Activated naive CD4-positive, alpha-beta T cell treated with anti-CD3 and anti-CD28 coated beads for 36 hours (primary cell): Measurements from ENCODE around the gene LIN28A. TPM values are rescaled to one million over a fixed set of nuclear protein-coding genes. Genes with fewer than 3 reads are reported as not detected.
A peak's percentile ranks its signal among the peaks of the same experiment; 100 is the strongest.

Source experiments
- CTCF ChIA-PET: fragments of 350-600 bp; sonication (Branson Sonifier 250); formaldehyde crosslinking; loops from one replicate; lab custom pipeline; 2021; ENCODE audit warnings: antibody characterized with exemption; lab: Charles Lee
- DNase-seq: peaks from one replicate; pipeline ENCODE4 v3.0.0-alpha.2; 2020
- H3K27ac Mint-ChIP-seq: one replicate; pipeline ENCODE4 v1.8.0; 2021; ENCODE audit warnings: mild to moderate bottlenecking, mixed read lengths
- H3K27me3 Mint-ChIP-seq: one replicate; pipeline ENCODE4 v1.8.0; 2021; ENCODE audit warnings: low read depth, mixed read lengths
- H3K36me3 Mint-ChIP-seq: one replicate; pipeline ENCODE4 v1.8.0; 2021; ENCODE audit warnings: low read depth, mixed read lengths
- H3K4me1 Mint-ChIP-seq: one replicate; pipeline ENCODE4 v1.8.0; 2021; ENCODE audit warnings: low read depth, mixed read lengths
- H3K4me3 Mint-ChIP-seq: one replicate; pipeline ENCODE4 v1.8.0; 2021; ENCODE audit warnings: mild to moderate bottlenecking, moderate library complexity, mixed read lengths
- H3K9me3 Mint-ChIP-seq: one replicate; pipeline ENCODE4 v1.8.0; 2021; ENCODE audit warnings: mixed read lengths
- intact Hi-C: fragments of 100-400 bp; cut with micrococcal nuclease; formaldehyde crosslinking; loops from one replicate; pipeline ENCODE4 v1.15.1; 2023
- total RNA-seq, 2 experiments: library from RNA; stranded (reverse); gene quantifications; one replicate each; pipeline ENCODE4 v1.2.3, GENCODE V29; 2021

LIN28A gene
- total RNA-seq, 2 experiments from 2014 or later = not detected

GRCh38 chr1:26449868-26450267 is 39.3 kb downstream of the LIN28A start:
- no peaks in the 10 kb centered on the region for H3K27me3 Mint-ChIP-seq
- peaks cover 20% of the 10 kb centered on the region for H3K36me3 Mint-ChIP-seq
- H3K27ac Mint-ChIP-seq = no peak overlapping the region
- no peaks in the 10 kb centered on the region for H3K9me3 Mint-ChIP-seq
- DNase-seq = no peak
- intact Hi-C loops = no loop called here
- no peak overlapping the region for H3K4me3 Mint-ChIP-seq
- no peaks in the 10 kb centered on the region for H3K4me1 Mint-ChIP-seq
- CTCF ChIA-PET = interaction anchor here (1.0 kb wide), 1 partner anchor 32 kb away, joined by 3 read pairs; no protein-coding TSS in a partner anchor

GRCh38 chr1:26450908-26451307 is 40.3 kb downstream of the LIN28A start:
- no peaks in the 10 kb centered on the region for H3K27me3 Mint-ChIP-seq
- no peak overlapping the region for H3K27ac Mint-ChIP-seq
- H3K4me1 Mint-ChIP-seq = no peaks in the 10 kb centered on the region
- H3K4me3 Mint-ChIP-seq = no peak overlapping the region
- DNase-seq = no peak
- H3K36me3 Mint-ChIP-seq = peaks cover 25% of the 10 kb centered on the region
- intact Hi-C loops = no loop called here
- CTCF ChIA-PET = interaction anchor here (0.7 to 1.0 kb wide), 2 partner anchors 33 to 49 kb away, joined by 3 read pairs; no protein-coding TSS in a partner anchor
- no peaks in the 10 kb centered on the region for H3K9me3 Mint-ChIP-seq

GRCh38 chr1:26452459-26453183 is 42.0 kb downstream of the LIN28A start:
- intact Hi-C loops = no loop called here
- H3K4me3 Mint-ChIP-seq = no peak overlapping the region
- H3K27me3 Mint-ChIP-seq = no peaks in the 10 kb centered on the region
- no peaks in the 10 kb centered on the region for H3K9me3 Mint-ChIP-seq
- peaks cover 14% of the 10 kb centered on the region for H3K36me3 Mint-ChIP-seq
- no peaks in the 10 kb centered on the region for H3K4me1 Mint-ChIP-seq
- no peak for DNase-seq
- CTCF ChIA-PET = no interaction called here
- no peak overlapping the region for H3K27ac Mint-ChIP-seq

DNA sequence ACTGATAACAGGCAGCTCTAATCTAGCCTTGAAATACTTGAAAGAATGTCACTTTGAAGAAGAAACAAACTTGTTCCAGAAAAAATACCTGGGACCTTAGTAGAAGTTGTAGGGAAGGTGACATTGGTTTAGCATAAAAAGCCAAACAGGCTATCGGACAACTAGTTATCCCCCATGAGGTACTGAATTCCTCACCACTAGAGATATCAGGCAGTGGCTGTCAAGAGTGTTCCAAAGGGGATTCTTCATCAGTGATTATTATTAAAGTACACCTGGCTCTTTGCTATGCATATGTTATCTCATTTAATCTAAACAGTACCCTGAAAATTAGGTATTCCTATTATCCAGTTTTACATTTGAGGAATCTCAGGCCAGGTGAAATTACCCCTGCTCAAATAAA is 48.5 kb downstream of the LIN28A start:
- no peaks in the 10 kb centered on the region for H3K27me3 Mint-ChIP-seq
- no peaks in the 10 kb centered on the region for H3K4me1 Mint-ChIP-seq
- CTCF ChIA-PET = interaction anchor here (0.6 to 2.6 kb wide), 2 partner anchors 43 to 164 kb away, joined by 3 to 8 read pairs; no protein-coding TSS in a partner anchor
- DNase-seq = no peak
- peaks cover 24% of the 10 kb centered on the region for H3K36me3 Mint-ChIP-seq
- no peaks in the 10 kb centered on the region for H3K9me3 Mint-ChIP-seq
- intact Hi-C loops = no loop called here
- no peak overlapping the region for H3K4me3 Mint-ChIP-seq
- H3K27ac Mint-ChIP-seq = no peak overlapping the region

GRCh38 chr1:26459573-26460031 is 49.0 kb downstream of the LIN28A start:
- Mint-ChIP-seq H3K4me3 (no peak overlapping the region), H3K27me3 (no peaks in the 10 kb centered on the region), H3K36me3 (peaks cover 23% of the 10 kb centered on the region), H3K9me3 (no peaks in the 10 kb centered on the region), H3K4me1 (no peaks in the 10 kb centered on the region), H3K27ac (no peak overlapping the region)
- DNase-seq = no peak
- CTCF ChIA-PET = interaction anchor here (2.6 kb wide), 1 partner anchor 43 kb away, joined by 8 read pairs; no protein-coding TSS in a partner anchor
- intact Hi-C loops = no loop called here

DNA sequence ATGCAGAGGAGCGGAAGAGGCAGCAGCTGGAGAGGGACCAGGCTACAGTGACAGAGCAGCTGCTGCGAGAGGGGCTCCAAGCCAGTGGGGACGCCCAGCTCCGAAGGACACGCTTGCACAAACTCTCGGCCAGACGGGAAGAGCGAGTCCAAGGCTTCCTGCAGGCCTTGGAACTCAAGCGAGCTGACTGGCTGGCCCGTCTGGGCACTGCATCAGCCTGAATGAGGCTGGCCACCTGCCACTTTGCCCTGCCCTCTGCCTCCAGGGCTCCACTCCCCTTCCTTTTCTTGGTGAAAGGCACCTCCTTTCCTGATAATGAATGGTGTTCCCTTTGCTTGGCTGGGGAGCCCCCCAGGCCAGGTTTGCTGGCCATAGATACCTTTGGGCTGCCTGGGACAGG is 58.3 kb downstream of the LIN28A start:
- Mint-ChIP-seq H3K9me3 (no peaks in the 10 kb centered on the region), H3K4me3 (no peak overlapping the region), H3K27ac (no peak overlapping the region), H3K36me3 (peaks cover 31% of the 10 kb centered on the region), H3K27me3 (no peaks in the 10 kb centered on the region), H3K4me1 (peaks cover 25% of the 10 kb centered on the region)
- no peak for DNase-seq
- CTCF ChIA-PET = interaction anchor here (0.6 kb wide), 1 partner anchor 20 kb away, joined by 3 read pairs; no protein-coding TSS in a partner anchor
- intact Hi-C loops = no loop called here

GRCh38 chr1:26469558-26469957 is 58.9 kb downstream of the LIN28A start:
- H3K27ac Mint-ChIP-seq = no peak overlapping the region
- H3K9me3 Mint-ChIP-seq = no peaks in the 10 kb centered on the region
- intact Hi-C loops = no loop called here
- H3K4me3 Mint-ChIP-seq = no peak overlapping the region
- peaks cover 37% of the 10 kb centered on the region for H3K36me3 Mint-ChIP-seq
- peaks cover 32% of the 10 kb centered on the region for H3K4me1 Mint-ChIP-seq
- H3K27me3 Mint-ChIP-seq = no peaks in the 10 kb centered on the region
- no peak for DNase-seq
- CTCF ChIA-PET = interaction anchor here (0.6 to 1.2 kb wide), 6 partner anchors 9 to 281 kb away, joined by 3 to 7 read pairs (median 4); no protein-coding TSS in a partner anchor

- H3K27me3 Mint-ChIP-seq = no peaks in the 10 kb centered on the region
- H3K9me3 Mint-ChIP-seq = no peaks in the 10 kb centered on the region
- intact Hi-C loops = loop anchor here (5.0 kb wide), 3 partner anchors 154 to 564 kb away; partner anchors contain the start of genes CD52 and STMN1
- DNase-seq = no peak
- CTCF ChIA-PET = interaction anchor here (0.7 to 2.0 kb wide), 7 partner anchors 11 to 1406 kb away, joined by 3 to 7 read pairs (median 4); no protein-coding TSS in a partner anchor
- peak overlapping the region; percentile 68 for H3K27ac Mint-ChIP-seq
- H3K4me1 Mint-ChIP-seq = peaks cover 40% of the 10 kb centered on the region
- H3K36me3 Mint-ChIP-seq = peaks cover 41% of the 10 kb centered on the region
- H3K4me3 Mint-ChIP-seq = peak overlapping the region; percentile 87
Observed at GRCh38 chr1:26470878-26471497, 60.4 kb downstream of the LIN28A start.

DNA sequence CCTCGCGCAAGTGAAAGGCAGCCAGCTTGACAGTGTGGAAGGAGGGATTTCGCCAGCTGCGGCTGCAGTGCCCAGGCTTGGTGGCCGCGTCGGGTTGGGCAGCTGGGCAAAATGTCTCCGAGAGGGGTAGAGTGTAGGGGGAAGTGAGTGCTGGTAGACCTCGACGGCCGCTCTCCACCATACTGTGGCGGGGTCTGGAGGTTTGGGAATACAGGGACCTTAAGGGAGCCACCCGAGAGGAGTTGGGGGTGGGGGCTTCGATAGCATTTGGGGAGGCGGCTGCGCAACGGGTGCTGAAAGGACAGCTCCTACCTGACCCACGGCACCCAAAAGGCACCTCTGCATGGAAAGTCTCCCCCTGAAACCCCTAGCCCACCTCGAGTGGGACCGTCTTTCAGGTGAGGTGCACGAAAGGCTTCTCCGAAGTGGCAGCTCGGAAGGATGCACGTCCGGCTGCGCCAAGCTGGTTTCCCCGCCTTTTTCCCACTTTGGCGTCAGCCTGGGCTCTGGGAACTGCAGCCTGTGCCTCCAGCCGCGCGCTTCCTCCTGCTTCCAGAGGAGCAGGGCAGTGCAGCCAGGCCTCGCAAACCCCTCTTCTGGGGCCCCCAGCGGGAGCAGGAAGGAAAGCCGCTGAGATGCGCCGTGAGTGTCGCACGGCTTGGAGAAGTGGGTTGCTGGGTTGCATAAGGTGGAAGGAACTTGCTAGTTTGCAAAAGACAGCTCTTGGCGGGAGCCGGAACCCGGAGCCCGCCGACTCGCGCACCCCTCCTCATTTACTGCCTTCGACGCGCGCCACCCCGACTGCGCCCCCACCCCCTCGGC is 61.1 kb downstream of the LIN28A start:
- Mint-ChIP-seq H3K36me3 (peaks cover 47% of the 10 kb centered on the region), H3K4me3 (peak overlapping the region; percentile 87), H3K4me1 (peaks cover 46% of the 10 kb centered on the region), H3K9me3 (no peaks in the 10 kb centered on the region), H3K27me3 (no peaks in the 10 kb centered on the region), H3K27ac (peak overlapping the region; percentile 97)
- peak; percentile 57 for DNase-seq
- intact Hi-C loops = loop anchor here (1.0 to 5.0 kb wide), 8 partner anchors 29 to 564 kb away; partner anchors contain the start of genes CD52, DHDDS, NUDC and STMN1
- CTCF ChIA-PET = interaction anchor here (0.5 to 2.0 kb wide), 3 partner anchors 33 to 110 kb away, joined by 3 to 7 read pairs (median 3); no protein-coding TSS in a partner anchor

- H3K4me3 Mint-ChIP-seq = peak within 1 kb of the TSS; percentile 87
- no peaks in the 10 kb centered on the region for H3K9me3 Mint-ChIP-seq
- DNase-seq = peak; percentile 94
- CTCF ChIA-PET = interaction anchor here (0.7 to 0.8 kb wide), 2 partner anchors 34 to 65 kb away, joined by 3 read pairs; no protein-coding TSS in a partner anchor
- H3K36me3 Mint-ChIP-seq = peaks cover 49% of the 10 kb centered on the region
- intact Hi-C loops = loop anchor here (1.0 to 5.0 kb wide), 8 partner anchors 28 to 565 kb away; partner anchors contain the start of genes CD52, DHDDS, NUDC and STMN1
- H3K4me1 Mint-ChIP-seq = peaks cover 49% of the 10 kb centered on the region
- H3K27ac Mint-ChIP-seq = peak within 1 kb of the TSS; percentile 97
- H3K27me3 Mint-ChIP-seq = no peaks in the 10 kb centered on the region
Observed at GRCh38 chr1:26472320-26472900, 61.8 kb downstream of the LIN28A start, which contains the start of gene HMGN2. Gene HMGN2, plus strand, starts transcription at chr1:26472440. Its CDS starts 173 bp downstream, at chr1:26472613.
